ENCODE measurements around the gene AAGAB. TPM values are rescaled to one million over a fixed set of nuclear protein-coding genes. Genes with fewer than 3 reads are reported as not detected.

Gene AAGAB
- total and polyA plus RNA-seq, 5 donors from 2014 or later: 28.1 to 67.5 (median 54.3) TPM

GRCh38 chr15:67202991-67203390 is 51.5 kb downstream of the AAGAB start:
- Mint-ChIP-seq H3K4me1 (peaks cover 4 to 20% (median 17%) of the 10 kb centered on the region in 4 donors), H3K27ac (peak overlapping the region in 1 of 3 donors; percentile 20), H3K4me3 (no peak overlapping the region), H3K27me3 (no peaks in the 10 kb centered on the region), H3K9me3 (no peaks in the 10 kb centered on the region), H3K36me3 (peaks cover 51% of the 10 kb centered on the region)
- Histone ChIP-seq H3K4me3 (ENCODE audit: low read depth, low read length) (no peak overlapping the region), H3K36me3 (ENCODE audit: control insufficient read depth, insufficient read depth, low read length) (peaks cover 48% of the 10 kb centered on the region), H3K4me1 (ENCODE audit: control insufficient read depth, insufficient read depth, low read length, poor library complexity, severe bottlenecking) (peaks cover 5% of the 10 kb centered on the region), H3K27me3 (ENCODE audit: control insufficient read depth, insufficient read depth, low read length) (no peaks in the 10 kb centered on the region), H3K27ac (ENCODE audit: insufficient read depth, low read length, poor library complexity, severe bottlenecking) (no peak overlapping the region), H3K9me3 (ENCODE audit: control insufficient read depth in 2 of 2, low read length in 2 of 2) (no peaks in the 10 kb centered on the region)
- ATAC-seq (ENCODE audit: low read depth in 2 of 2) (no peak), DNase-seq (no peak)

- no peak overlapping the region for H3K4me3 ChIP-seq (ENCODE audit: low read depth, low read length)
- no peak for ATAC-seq (ENCODE audit: low read depth in 2 of 2)
- no peak overlapping the region for H3K4me3 Mint-ChIP-seq
- H3K27me3 Mint-ChIP-seq: no peaks in the 10 kb centered on the region
- DNase-seq: no peak
- peak overlapping the region in 1 of 3 donors; percentile 19 for H3K27ac Mint-ChIP-seq
- peaks cover 41% of the 10 kb centered on the region for H3K36me3 ChIP-seq (ENCODE audit: control insufficient read depth, insufficient read depth, low read length)
- H3K27me3 ChIP-seq (ENCODE audit: control insufficient read depth, insufficient read depth, low read length): no peaks in the 10 kb centered on the region
- peaks cover 11 to 29% (median 22%) of the 10 kb centered on the region in 4 donors for H3K4me1 Mint-ChIP-seq
- H3K4me1 ChIP-seq (ENCODE audit: control insufficient read depth, insufficient read depth, low read length, poor library complexity, severe bottlenecking): peaks cover 5% of the 10 kb centered on the region
- no peaks in the 10 kb centered on the region for H3K9me3 ChIP-seq (ENCODE audit: control insufficient read depth in 2 of 2, low read length in 2 of 2)
- peaks cover 55% of the 10 kb centered on the region for H3K36me3 Mint-ChIP-seq
- H3K27ac ChIP-seq (ENCODE audit: insufficient read depth, low read length, poor library complexity, severe bottlenecking): no peak overlapping the region
- no peaks in the 10 kb centered on the region for H3K9me3 Mint-ChIP-seq
Observed at GRCh38 chr15:67202091-67202490, 52.4 kb downstream of the AAGAB start.

- Mint-ChIP-seq H3K9me3 (peaks cover 0 to 1% (median 0%) of the 10 kb centered on the region in 7 donors), H3K27me3 (no peaks in the 10 kb centered on the region), H3K27ac (no peak overlapping the region), H3K4me1 (peaks cover 11 to 30% (median 24%) of the 10 kb centered on the region in 4 donors), H3K36me3 (peaks cover 59% of the 10 kb centered on the region), H3K4me3 (no peak overlapping the region)
- ATAC-seq (ENCODE audit: low read depth in 2 of 2) (no peak), DNase-seq (no peak)
- Histone ChIP-seq H3K4me3 (ENCODE audit: low read depth, low read length) (no peak overlapping the region), H3K27ac (ENCODE audit: insufficient read depth, low read length, poor library complexity, severe bottlenecking) (no peak overlapping the region), H3K9me3 (ENCODE audit: control insufficient read depth in 2 of 2, low read length in 2 of 2) (no peaks in the 10 kb centered on the region), H3K4me1 (ENCODE audit: control insufficient read depth, insufficient read depth, low read length, poor library complexity, severe bottlenecking) (peaks cover 5% of the 10 kb centered on the region), H3K27me3 (ENCODE audit: control insufficient read depth, insufficient read depth, low read length) (no peaks in the 10 kb centered on the region), H3K36me3 (ENCODE audit: control insufficient read depth, insufficient read depth, low read length) (peaks cover 34% of the 10 kb centered on the region)
Observed at GRCh38 chr15:67201136-67201535, 53.3 kb downstream of the AAGAB start.

- no peak for ATAC-seq (ENCODE audit: low read depth in 2 of 2)
Observed at GRCh38 chr15:67199881-67200763, 54.3 kb downstream of the AAGAB start.

DNA sequence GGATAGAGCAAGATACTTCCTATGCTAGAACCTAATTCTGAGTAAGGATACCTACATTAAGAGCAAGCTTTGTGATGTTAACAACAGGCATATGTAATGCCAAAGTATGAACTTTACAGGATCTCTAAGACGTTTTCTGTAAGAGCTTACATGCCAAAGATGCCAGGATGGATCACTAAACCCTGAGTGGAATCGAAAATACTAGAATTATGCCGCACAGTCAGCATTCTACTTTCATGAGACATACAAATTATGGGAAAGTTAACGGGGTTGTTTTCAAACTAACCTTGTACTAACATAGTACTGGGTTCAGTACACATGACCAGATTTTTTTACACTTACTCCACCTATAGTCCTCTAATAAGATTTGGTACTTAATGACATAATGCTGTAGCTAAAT is 55.1 kb downstream of the AAGAB start:
- Mint-ChIP-seq H3K27me3 (no peaks in the 10 kb centered on the region), H3K27ac (peak overlapping the region in 1 of 3 donors; percentile 36), H3K9me3 (peaks cover 0 to 1% (median 0%) of the 10 kb centered on the region in 7 donors), H3K36me3 (peaks cover 42% of the 10 kb centered on the region), H3K4me1 (peaks cover 11 to 30% (median 23%) of the 10 kb centered on the region in 4 donors), H3K4me3 (no peak overlapping the region)
- Histone ChIP-seq H3K9me3 (ENCODE audit: control insufficient read depth in 2 of 2, low read length in 2 of 2) (no peaks in the 10 kb centered on the region), H3K4me3 (ENCODE audit: low read depth, low read length) (no peak overlapping the region), H3K27me3 (ENCODE audit: control insufficient read depth, insufficient read depth, low read length) (no peaks in the 10 kb centered on the region), H3K4me1 (ENCODE audit: control insufficient read depth, insufficient read depth, low read length, poor library complexity, severe bottlenecking) (peaks cover 5% of the 10 kb centered on the region), H3K36me3 (ENCODE audit: control insufficient read depth, insufficient read depth, low read length) (peaks cover 25% of the 10 kb centered on the region), H3K27ac (ENCODE audit: insufficient read depth, low read length, poor library complexity, severe bottlenecking) (no peak overlapping the region)
- no peak for ATAC-seq (ENCODE audit: low read depth in 2 of 2)
- no peak for DNase-seq

More at GRCh38 chr15:67199881-67200763, 54.3 kb downstream of the AAGAB start:
- no peaks in the 10 kb centered on the region for H3K27me3 ChIP-seq (ENCODE audit: control insufficient read depth, insufficient read depth, low read length)
- DNase-seq: no peak
- Mint-ChIP-seq H3K36me3 (peaks cover 49% of the 10 kb centered on the region), H3K4me3 (no peak overlapping the region), H3K9me3 (peaks cover 0 to 1% (median 0%) of the 10 kb centered on the region in 7 donors), H3K27ac (peak overlapping the region in 1 of 3 donors; percentile 36), H3K27me3 (no peaks in the 10 kb centered on the region), H3K4me1 (peaks cover 11 to 30% (median 24%) of the 10 kb centered on the region in 4 donors)
- H3K36me3 ChIP-seq (ENCODE audit: control insufficient read depth, insufficient read depth, low read length): peaks cover 25% of the 10 kb centered on the region
- H3K4me1 ChIP-seq (ENCODE audit: control insufficient read depth, insufficient read depth, low read length, poor library complexity, severe bottlenecking): peaks cover 5% of the 10 kb centered on the region
- no peak overlapping the region for H3K4me3 ChIP-seq (ENCODE audit: low read depth, low read length)
- H3K27ac ChIP-seq (ENCODE audit: insufficient read depth, low read length, poor library complexity, severe bottlenecking): no peak overlapping the region
- H3K9me3 ChIP-seq (ENCODE audit: control insufficient read depth in 2 of 2, low read length in 2 of 2): no peaks in the 10 kb centered on the region

DNA sequence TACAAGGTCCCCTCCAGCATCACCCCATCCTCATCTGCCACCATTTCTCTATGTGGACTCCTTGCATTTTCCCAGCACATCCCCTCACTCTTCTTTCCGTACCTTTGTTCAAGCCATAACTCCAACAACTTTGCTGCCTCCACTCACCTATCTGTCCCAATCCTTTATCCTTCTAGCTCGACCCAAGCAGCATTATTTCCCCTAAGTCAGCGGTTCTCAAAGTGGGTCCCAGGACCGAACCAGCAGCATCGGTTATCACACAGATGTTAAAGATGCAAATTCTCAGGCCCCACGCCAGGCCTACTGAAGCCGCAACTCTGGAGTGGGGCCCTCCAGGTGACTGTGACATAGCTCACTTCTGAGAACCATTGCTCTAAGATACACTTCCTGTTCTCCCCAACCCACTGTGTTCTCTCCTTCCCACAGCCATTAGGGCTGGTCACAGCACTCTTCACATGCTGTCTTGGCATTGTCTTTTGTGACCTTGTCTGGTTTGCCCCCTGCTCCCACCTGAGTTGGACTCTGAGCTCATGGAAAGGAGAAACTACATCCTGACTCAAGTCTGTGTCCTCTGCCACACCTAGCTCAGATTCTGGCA is 56.2 kb downstream of the AAGAB start:
- Histone ChIP-seq H3K27ac (ENCODE audit: insufficient read depth, low read length, poor library complexity, severe bottlenecking) (no peak overlapping the region), H3K9me3 (ENCODE audit: control insufficient read depth in 2 of 2, low read length in 2 of 2) (no peaks in the 10 kb centered on the region), H3K4me1 (ENCODE audit: control insufficient read depth, insufficient read depth, low read length, poor library complexity, severe bottlenecking) (peaks cover 5% of the 10 kb centered on the region), H3K36me3 (ENCODE audit: control insufficient read depth, insufficient read depth, low read length) (peaks cover 24% of the 10 kb centered on the region), H3K4me3 (ENCODE audit: low read depth, low read length) (no peak overlapping the region), H3K27me3 (ENCODE audit: control insufficient read depth, insufficient read depth, low read length) (no peaks in the 10 kb centered on the region)
- Mint-ChIP-seq H3K36me3 (peaks cover 41% of the 10 kb centered on the region), H3K4me3 (peak overlapping the region in 3 of 4 donors; percentile 18 to 53 (median 39)), H3K27ac (peak overlapping the region; percentile 66 to 89 (median 79)), H3K27me3 (no peaks in the 10 kb centered on the region), H3K4me1 (peaks cover 11 to 30% (median 23%) of the 10 kb centered on the region in 4 donors), H3K9me3 (peaks cover 0 to 1% (median 0%) of the 10 kb centered on the region in 7 donors)
- ATAC-seq (ENCODE audit: low read depth in 2 of 2): peak; percentile 82
- peak in 1 of 3 donors; percentile 61 for DNase-seq

GRCh38 chr15:67197364-67197695 is 57.1 kb downstream of the AAGAB start:
- no peaks in the 10 kb centered on the region for H3K27me3 Mint-ChIP-seq
- peaks cover 11 to 30% (median 24%) of the 10 kb centered on the region in 4 donors for H3K4me1 Mint-ChIP-seq
- H3K27me3 ChIP-seq (ENCODE audit: control insufficient read depth, insufficient read depth, low read length): no peaks in the 10 kb centered on the region
- H3K36me3 ChIP-seq (ENCODE audit: control insufficient read depth, insufficient read depth, low read length): peaks cover 20% of the 10 kb centered on the region
- no peaks in the 10 kb centered on the region for H3K9me3 ChIP-seq (ENCODE audit: control insufficient read depth in 2 of 2, low read length in 2 of 2)
- H3K4me3 ChIP-seq (ENCODE audit: low read depth, low read length): no peak overlapping the region
- H3K36me3 Mint-ChIP-seq: peaks cover 40% of the 10 kb centered on the region
- H3K27ac Mint-ChIP-seq: peak overlapping the region in 2 of 3 donors; percentile 77 to 89
- H3K4me1 ChIP-seq (ENCODE audit: control insufficient read depth, insufficient read depth, low read length, poor library complexity, severe bottlenecking): peaks cover 5% of the 10 kb centered on the region
- no peak for ATAC-seq (ENCODE audit: low read depth in 2 of 2)
- peaks cover 0 to 1% (median 0%) of the 10 kb centered on the region in 7 donors for H3K9me3 Mint-ChIP-seq
- DNase-seq: no peak
- H3K4me3 Mint-ChIP-seq: peak overlapping the region in 1 of 4 donors; percentile 24
- H3K27ac ChIP-seq (ENCODE audit: insufficient read depth, low read length, poor library complexity, severe bottlenecking): no peak overlapping the region
